ENCODE results near the gene TYR. TPM values are rescaled to one million over a fixed set of nuclear protein-coding genes. Genes with fewer than 3 reads are reported as not detected.

Gene TYR
- total RNA-seq, 1 donor from 2014 or later, result not detected

Other genes starting within 250 kb of the TYR start
- gene GRM5, start 111.9 kb upstream of the TYR start, total RNA-seq (ENCODE audit: unreplicated experiment), result 0.28 TPM

Data from endothelial cell (in vitro differentiated cells).